Cardiac fibroblast (primary cell): ENCODE results near the gene CHRM4.

Experiments used
- DNase-seq, 2 donors: peaks; one replicate each; pipeline versions ENCODE4 v3.0.0 to v3.0.0-alpha.2; 2010; ENCODE audit warnings: low read depth in 2 of 2
- H3K4me3 ChIP-seq, 2 donors: replicated peaks in 1 of 2; 1 replicate in 1 of 2; 2 replicates in 1 of 2; pipeline ENCODE4 v1.5.1; 2011; ENCODE audit warnings: low read depth in 2 of 2, low read length in 2 of 2, mild to moderate bottlenecking in 2 of 2, moderate library complexity in 1 of 2
- TF ChIP-seq, protein P1 (sequence below): IDR thresholded peaks from one replicate; pipeline ENCODE4 v1.5.1; 2011; ENCODE audit warnings: low read depth, mild to moderate bottlenecking, low read length, inconsistent platforms

The CHRM4 gene

DNA sequence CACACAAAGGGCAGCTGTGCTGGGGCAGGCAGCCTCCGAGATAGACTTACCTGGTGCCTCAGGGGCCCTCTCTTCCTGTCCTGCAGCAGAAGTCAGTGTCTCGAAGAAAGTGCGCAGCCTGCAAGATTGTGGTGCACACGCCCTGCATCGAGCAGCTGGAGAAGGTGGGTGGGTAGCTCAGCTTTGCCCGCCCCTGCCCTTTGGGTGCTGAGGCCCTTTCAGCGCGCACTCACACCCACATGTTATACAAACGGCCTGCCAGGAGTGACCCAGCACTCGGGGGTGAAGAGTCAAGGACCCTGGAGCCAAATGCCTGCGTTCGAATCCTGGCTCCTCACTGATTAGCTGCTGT is 23.7 kb downstream of the CHRM4 start:
- no peak for DNase-seq
- no peak overlapping the region for H3K4me3 ChIP-seq
- TF ChIP-seq, protein P1, sequence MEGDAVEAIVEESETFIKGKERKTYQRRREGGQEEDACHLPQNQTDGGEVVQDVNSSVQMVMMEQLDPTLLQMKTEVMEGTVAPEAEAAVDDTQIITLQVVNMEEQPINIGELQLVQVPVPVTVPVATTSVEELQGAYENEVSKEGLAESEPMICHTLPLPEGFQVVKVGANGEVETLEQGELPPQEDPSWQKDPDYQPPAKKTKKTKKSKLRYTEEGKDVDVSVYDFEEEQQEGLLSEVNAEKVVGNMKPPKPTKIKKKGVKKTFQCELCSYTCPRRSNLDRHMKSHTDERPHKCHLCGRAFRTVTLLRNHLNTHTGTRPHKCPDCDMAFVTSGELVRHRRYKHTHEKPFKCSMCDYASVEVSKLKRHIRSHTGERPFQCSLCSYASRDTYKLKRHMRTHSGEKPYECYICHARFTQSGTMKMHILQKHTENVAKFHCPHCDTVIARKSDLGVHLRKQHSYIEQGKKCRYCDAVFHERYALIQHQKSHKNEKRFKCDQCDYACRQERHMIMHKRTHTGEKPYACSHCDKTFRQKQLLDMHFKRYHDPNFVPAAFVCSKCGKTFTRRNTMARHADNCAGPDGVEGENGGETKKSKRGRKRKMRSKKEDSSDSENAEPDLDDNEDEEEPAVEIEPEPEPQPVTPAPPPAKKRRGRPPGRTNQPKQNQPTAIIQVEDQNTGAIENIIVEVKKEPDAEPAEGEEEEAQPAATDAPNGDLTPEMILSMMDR = no peak

DNA sequence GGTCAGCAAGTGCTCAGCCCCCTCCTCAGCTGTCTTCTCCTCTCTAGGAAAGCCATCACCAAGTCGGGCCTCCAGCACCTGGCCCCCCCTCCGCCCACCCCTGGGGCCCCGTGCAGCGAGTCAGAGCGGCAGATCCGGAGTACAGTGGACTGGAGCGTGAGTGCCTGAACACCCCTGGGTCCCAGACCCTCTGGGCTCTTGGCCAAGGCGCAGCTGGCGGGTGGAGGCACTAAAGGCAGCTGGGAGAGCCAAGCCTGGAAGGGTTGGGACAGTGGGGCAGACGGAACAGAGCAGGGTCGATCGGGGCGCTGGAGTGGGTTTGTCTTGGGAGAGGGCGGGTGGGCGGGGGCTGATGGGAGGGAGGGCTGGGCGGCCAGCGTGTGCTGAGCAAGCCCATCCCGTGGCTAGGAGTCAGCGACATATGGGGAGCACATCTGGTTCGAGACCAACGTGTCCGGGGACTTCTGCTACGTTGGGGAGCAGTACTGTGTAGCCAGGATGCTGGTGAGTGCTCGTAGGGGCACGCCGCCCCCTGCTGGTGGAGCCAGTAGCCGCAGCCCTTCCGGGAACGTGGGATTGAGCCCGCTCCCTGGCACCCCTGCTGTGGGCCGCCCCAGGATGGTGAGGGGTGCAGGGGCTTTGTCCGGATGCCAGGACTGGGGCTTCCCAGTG is 24.2 kb downstream of the CHRM4 start:
- no peak overlapping the region for H3K4me3 ChIP-seq
- DNase-seq = peak; percentile 61 to 65

DNA sequence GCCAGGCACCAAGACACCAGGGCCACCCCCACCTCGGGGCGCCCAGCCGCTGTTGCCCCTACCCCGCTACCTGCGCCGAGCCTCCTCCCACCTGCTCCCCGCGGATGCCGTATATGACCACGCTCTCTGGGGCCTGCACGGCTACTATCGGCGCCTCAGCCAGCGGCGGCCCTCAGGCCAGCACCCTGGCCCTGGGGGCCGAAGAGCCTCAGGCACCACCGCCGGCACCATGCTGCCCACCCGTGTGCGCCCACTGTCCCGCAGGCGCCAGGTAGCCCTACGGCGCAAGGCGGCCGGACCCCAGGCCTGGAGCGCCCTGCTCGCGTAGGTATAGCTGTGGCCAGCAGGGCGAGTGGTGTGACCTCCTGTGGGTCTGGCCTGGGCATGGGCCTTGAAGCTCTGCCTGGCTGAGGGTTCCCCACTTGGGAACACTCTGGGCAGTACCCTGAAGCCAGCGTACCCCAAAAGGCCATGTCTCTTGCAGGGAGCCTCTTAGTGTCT is 24.9 kb downstream of the CHRM4 start:
- H3K4me3 ChIP-seq = no peak overlapping the region
- TF ChIP-seq, protein P1 = no peak
- DNase-seq = no peak

More for the DNA sequence above, 24.2 kb downstream of the CHRM4 start:
- TF ChIP-seq, protein P1 = peak; percentile 91

DNA sequence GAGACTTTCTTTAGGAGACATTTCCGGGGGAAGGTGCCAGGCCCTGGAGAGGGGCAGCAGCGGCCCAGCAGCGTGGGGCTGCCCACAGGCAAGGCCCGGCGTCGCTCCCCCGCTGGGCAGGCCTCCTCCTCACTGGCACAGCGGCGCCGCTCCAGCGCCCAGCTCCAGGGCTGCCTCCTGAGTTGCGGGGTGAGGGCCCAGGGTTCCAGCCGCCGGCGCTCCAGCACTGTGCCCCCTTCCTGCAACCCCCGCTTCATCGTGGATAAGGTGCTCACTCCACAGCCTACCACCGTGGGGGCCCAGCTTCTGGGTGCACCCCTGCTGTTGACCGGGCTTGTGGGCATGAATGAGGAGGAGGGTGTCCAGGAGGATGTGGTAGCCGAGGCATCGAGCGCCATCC is 25.3 kb downstream of the CHRM4 start:
- TF ChIP-seq, protein P1 = no peak
- H3K4me3 ChIP-seq = no peak overlapping the region
- no peak for DNase-seq

DNA sequence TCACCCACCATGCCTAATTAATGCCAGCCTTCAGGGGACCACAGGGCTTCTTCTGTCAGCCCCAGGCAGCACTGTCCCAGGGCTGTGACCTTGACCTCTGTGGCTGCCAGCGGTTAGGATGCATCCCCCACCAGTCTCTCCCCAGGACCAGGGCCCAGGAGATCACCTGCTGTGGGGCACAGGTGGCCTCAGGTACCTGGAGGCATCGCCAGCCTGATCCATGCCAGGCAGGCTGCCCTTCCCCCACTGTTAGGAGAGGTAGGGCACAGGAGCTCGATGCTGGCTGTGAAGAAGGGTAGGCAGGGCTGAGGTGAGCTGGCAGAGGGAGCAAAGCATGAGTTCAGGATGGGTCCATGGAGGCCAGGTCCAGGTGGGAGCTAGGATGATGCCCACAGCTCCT is 26.8 kb downstream of the CHRM4 start:
- no peak overlapping the region for H3K4me3 ChIP-seq
- TF ChIP-seq, protein P1 = no peak
- no peak for DNase-seq

DNA sequence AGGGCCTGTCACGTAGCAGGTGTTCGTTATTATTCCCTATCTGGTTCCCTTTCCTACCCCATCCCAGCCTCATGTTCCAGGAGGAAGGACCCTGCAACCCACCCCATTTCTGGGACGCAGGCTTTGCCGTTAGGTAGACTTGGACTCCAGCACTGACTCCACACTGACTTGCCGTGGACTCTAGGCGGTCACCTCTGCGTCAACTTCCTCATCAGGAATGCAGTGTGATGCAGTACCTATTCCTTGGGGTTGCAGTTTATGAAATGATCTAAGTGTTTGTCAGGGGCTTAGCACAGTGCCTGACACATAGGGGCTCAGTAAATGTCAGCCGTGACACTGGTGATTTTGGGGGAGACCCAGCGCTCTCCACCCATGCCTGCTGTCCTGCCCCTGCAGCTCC is 27.5 kb downstream of the CHRM4 start:
- H3K4me3 ChIP-seq = no peak overlapping the region
- TF ChIP-seq, protein P1 = no peak
- DNase-seq = peak in 1 of 2 donors; percentile 27

DNA sequence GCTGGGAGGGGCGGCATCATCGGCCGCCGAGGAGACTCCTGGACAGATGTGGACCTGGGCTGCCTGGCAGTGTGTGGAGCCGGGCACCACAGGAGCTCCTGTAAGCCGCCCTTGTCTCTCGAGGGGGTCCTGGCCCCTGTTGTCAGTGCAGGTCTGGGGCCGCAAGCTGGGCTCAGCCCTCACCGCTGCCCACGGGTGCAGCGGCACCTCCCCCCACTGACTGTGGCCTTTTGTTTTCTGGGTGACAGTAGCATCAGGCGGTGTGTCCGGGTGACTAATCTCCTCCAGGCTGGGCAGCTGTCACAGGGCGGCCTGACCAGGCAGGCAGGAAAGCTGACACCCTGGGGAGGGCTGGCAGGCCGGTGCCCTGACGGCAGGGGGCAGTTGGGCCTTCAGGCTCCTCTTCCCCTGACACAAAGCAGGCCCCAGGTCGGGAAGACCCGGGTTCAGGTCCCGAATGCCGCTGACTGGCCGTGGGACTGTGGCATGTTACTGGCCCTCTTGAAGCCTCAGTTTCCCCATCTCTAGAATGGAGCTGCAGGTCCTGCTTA is 28.0 kb downstream of the CHRM4 start:
- peak in 1 of 2 donors; percentile 50 for DNase-seq
- no peak overlapping the region for H3K4me3 ChIP-seq
- TF ChIP-seq, protein P1 = peak; percentile 22
